Lower leg skin (tissue), 3 donors: ENCODE data around the gene PTRH2.

Experiments used
- POLR2A ChIP-seq, 2 donors: fragments of 450-650 bp; IDR thresholded peaks; one replicate each; pipeline ENCODE4 v1.6.1; 2016 to 2017; ENCODE audit warnings: antibody characterized with exemption in 2 of 2, mild to moderate bottlenecking in 1 of 2, moderate library complexity in 1 of 2
- TF ChIP-seq, protein P1 (sequence below), 3 donors: fragments of 450-650 bp; IDR thresholded peaks; one replicate each; pipeline ENCODE4 v1.5.1; 2016; ENCODE audit warnings: antibody characterized with exemption in 3 of 3, mild to moderate bottlenecking in 3 of 3, moderate library complexity in 2 of 3

- TF ChIP-seq, protein P1, sequence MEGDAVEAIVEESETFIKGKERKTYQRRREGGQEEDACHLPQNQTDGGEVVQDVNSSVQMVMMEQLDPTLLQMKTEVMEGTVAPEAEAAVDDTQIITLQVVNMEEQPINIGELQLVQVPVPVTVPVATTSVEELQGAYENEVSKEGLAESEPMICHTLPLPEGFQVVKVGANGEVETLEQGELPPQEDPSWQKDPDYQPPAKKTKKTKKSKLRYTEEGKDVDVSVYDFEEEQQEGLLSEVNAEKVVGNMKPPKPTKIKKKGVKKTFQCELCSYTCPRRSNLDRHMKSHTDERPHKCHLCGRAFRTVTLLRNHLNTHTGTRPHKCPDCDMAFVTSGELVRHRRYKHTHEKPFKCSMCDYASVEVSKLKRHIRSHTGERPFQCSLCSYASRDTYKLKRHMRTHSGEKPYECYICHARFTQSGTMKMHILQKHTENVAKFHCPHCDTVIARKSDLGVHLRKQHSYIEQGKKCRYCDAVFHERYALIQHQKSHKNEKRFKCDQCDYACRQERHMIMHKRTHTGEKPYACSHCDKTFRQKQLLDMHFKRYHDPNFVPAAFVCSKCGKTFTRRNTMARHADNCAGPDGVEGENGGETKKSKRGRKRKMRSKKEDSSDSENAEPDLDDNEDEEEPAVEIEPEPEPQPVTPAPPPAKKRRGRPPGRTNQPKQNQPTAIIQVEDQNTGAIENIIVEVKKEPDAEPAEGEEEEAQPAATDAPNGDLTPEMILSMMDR (IDR thresholded peaks at IDR 0.05): no peak
- no peak for TF ChIP-seq POLR2A (IDR thresholded peaks at IDR 0.05)
Measured at GRCh38 chr17:59683283-59683682, 23.9 kb downstream of the PTRH2 start.
